K562 (cell line): ENCODE data around the gene CLUH. TPM values are rescaled to one million over a fixed set of nuclear protein-coding genes. Genes with fewer than 3 reads are reported as not detected.

ENCODE experiments used
- CHAMP1 ChIP-seq: fragments of 450-650 bp; IDR thresholded peaks from 2 replicates; pipeline ENCODE4 v1.6.1; 2016; ENCODE audit warnings: mild to moderate bottlenecking
- DEAF1 ChIP-seq: fragments of 450-650 bp; formaldehyde crosslinking; IDR thresholded peaks from 2 replicates; pipeline ENCODE4 v1.4.0; 2020; ENCODE audit warnings: mild to moderate bottlenecking, moderate library complexity
- KAT7 ChIP-seq: sonication (generic); formaldehyde crosslinking; IDR thresholded peaks from 2 replicates; pipeline ENCODE4 v1.8.0; 2022; ENCODE audit warnings: missing genetic modification reagents, mild to moderate bottlenecking, borderline replicate concordance
- KLF6 ChIP-seq: fragments of 250-450 bp; sonication (Bioruptor Pico); IDR thresholded peaks from 2 replicates; pipeline ENCODE4 v1.4.0; 2020; ENCODE audit warnings: mild to moderate bottlenecking, moderate library complexity, borderline replicate concordance
- MGA ChIP-seq: fragments of 450-650 bp; IDR thresholded peaks from 2 replicates; pipeline ENCODE4 v1.6.1; 2016; ENCODE audit warnings: mild to moderate bottlenecking, moderate library complexity
- NFIX ChIP-seq: fragments of 250-450 bp; sonication (Bioruptor Pico); IDR thresholded peaks from 2 replicates; pipeline ENCODE4 v1.4.0; 2020; ENCODE audit warnings: low read depth, mild to moderate bottlenecking, moderate library complexity
- PURB ChIP-seq: sonication (generic); formaldehyde crosslinking; IDR thresholded peaks from 2 replicates; pipeline ENCODE4 v1.9.0; 2021; ENCODE audit warnings: low read depth, mild to moderate bottlenecking, missing genetic modification reagents
- RHOXF2B ChIP-seq: fragments of 250-450 bp; sonication (Bioruptor Pico); conservative IDR thresholded peaks from 2 replicates; pipeline ENCODE4 v1.5.1; 2021
- TCF15 ChIP-seq: fragments of 250-450 bp; sonication (Bioruptor Pico); IDR thresholded peaks from 2 replicates; pipeline ENCODE4 v1.8.0; 2022; ENCODE audit warnings: moderate library complexity, mild to moderate bottlenecking, inconsistent platforms
- ZNF551 ChIP-seq: fragments of 250-450 bp; sonication (Bioruptor Pico); IDR thresholded peaks from 2 replicates; pipeline ENCODE4 v1.5.0; 2021; ENCODE audit warnings: mild to moderate bottlenecking, moderate library complexity
- polyA plus RNA-seq, 8 experiments: library from polyadenylated mRNA; depleted of rRNA in 4 of 8; stranded (reverse) in 5 of 8; unstranded in 3 of 8; fragments of >200 nt; fragmentation: Nextera tagmentation in 2 of 8; fragmentation: Illumina TruSeq in 1 of 8; extraction: Ambion mirVana in 2 of 8; extraction: Trizol in 1 of 8; gene quantifications; 2 replicates each; pipeline versions ENCODE4 v1.2.1 to v1.2.3, GENCODE V29; 2011 to 2014; ENCODE audit warnings: inconsistent platforms in 1 of 8, missing spikeins in 1 of 8
- total RNA-seq, 7 experiments: library from RNA; depleted of rRNA in 6 of 7; stranded (reverse); fragments of >200 nt in 6 of 7; fragmentation: Illumina TruSeq in 2 of 7; extraction: Trizol in 2 of 7; gene quantifications; 2 replicates each; pipeline versions ENCODE4 v1.2.1 to v1.2.3, GENCODE V29; 2011 to 2021; ENCODE audit warnings: low replicate concordance in 1 of 7
- TF ChIP-seq, protein P1 (sequence below): sonication (generic); formaldehyde crosslinking; IDR thresholded peaks from 2 replicates; pipeline ENCODE4 v1.8.1; 2023; ENCODE audit warnings: mild to moderate bottlenecking, missing genetic modification reagents, moderate library complexity

Gene CLUH
- total and polyA plus RNA-seq, 9 of the 15 experiments (the other 6 are each of a cell fraction or from before 2014, with no cell fraction given) = 0.21 to 140 (median 33.2) TPM

GRCh38 chr17:2749784-2750181, 38.2 kb upstream of the CLUH start (continued):
- TF ChIP-seq, protein P1, sequence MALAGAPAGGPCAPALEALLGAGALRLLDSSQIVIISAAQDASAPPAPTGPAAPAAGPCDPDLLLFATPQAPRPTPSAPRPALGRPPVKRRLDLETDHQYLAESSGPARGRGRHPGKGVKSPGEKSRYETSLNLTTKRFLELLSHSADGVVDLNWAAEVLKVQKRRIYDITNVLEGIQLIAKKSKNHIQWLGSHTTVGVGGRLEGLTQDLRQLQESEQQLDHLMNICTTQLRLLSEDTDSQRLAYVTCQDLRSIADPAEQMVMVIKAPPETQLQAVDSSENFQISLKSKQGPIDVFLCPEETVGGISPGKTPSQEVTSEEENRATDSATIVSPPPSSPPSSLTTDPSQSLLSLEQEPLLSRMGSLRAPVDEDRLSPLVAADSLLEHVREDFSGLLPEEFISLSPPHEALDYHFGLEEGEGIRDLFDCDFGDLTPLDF (CRISPR knock-in tag) = no peak
- TF ChIP-seq MGA (no peak), NFIX (CRISPR knock-in tag) (no peak), KAT7 (peak; percentile 51; the same call in 1 of the 2 replicates), KLF6 (CRISPR knock-in tag) (no peak), RHOXF2B (no peak), ZNF551 (CRISPR knock-in tag) (no peak), TCF15 (CRISPR knock-in tag) (no peak), PURB (CRISPR knock-in tag) (no peak), CHAMP1 (no peak), DEAF1 (CRISPR knock-in tag) (no peak)
